Neuron (in vitro differentiated cells): ENCODE data around the gene UHRF1.
A peak's percentile ranks its signal among the peaks of the same experiment; 100 is the strongest.

Source experiments
- H2AFZ ChIP-seq: one replicate; pipeline ENCODE4 v1.6.1; 2013; ENCODE audit warnings: low read depth, mild to moderate bottlenecking, inconsistent platforms, low read length, moderate library complexity
- H3K27me3 ChIP-seq: one replicate; pipeline ENCODE4 v1.6.1; 2013; ENCODE audit warnings: low read length; ENCODE audit not compliant: insufficient read depth
- H3K36me3 ChIP-seq: one replicate; pipeline ENCODE4 v1.6.1; 2013; ENCODE audit warnings: low read length; ENCODE audit not compliant: insufficient read depth
- H3K4me1 ChIP-seq: one replicate; pipeline ENCODE4 v1.6.1; 2013; ENCODE audit warnings: low read length; ENCODE audit not compliant: insufficient read depth
- H3K4me3 ChIP-seq: 2 replicates; pipeline ENCODE4 v1.5.1; 2013; ENCODE audit warnings: mild to moderate bottlenecking, low read length, moderate library complexity
- H3K9me3 ChIP-seq: one replicate; pipeline ENCODE4 v1.6.1; 2013; ENCODE audit warnings: low read length

Gene UHRF1

GRCh38 chr19:4909897-4910593 is 744 bp downstream of the UHRF1 start:
- H3K4me1 ChIP-seq, result peaks cover 18% of the 10 kb centered on the region
- H2AFZ ChIP-seq, result peak overlapping the region; percentile 20
- peak overlapping the region; percentile 77 for H3K4me3 ChIP-seq
- no peaks in the 10 kb centered on the region for H3K27me3 ChIP-seq
- no peaks in the 10 kb centered on the region for H3K9me3 ChIP-seq
- peaks cover 24% of the 10 kb centered on the region for H3K36me3 ChIP-seq

GRCh38 chr19:4910594-4911281 is 1.4 kb downstream of the UHRF1 start:
- H3K36me3 ChIP-seq, result peaks cover 27% of the 10 kb centered on the region
- no peaks in the 10 kb centered on the region for H3K27me3 ChIP-seq
- H3K4me3 ChIP-seq, result peak overlapping the region; percentile 77
- peaks cover 18% of the 10 kb centered on the region for H3K4me1 ChIP-seq
- peak overlapping the region; percentile 20 for H2AFZ ChIP-seq
- H3K9me3 ChIP-seq, result no peaks in the 10 kb centered on the region

- H3K9me3 ChIP-seq, result no peaks in the 10 kb centered on the region
- peaks cover 32% of the 10 kb centered on the region for H3K36me3 ChIP-seq
- H3K4me3 ChIP-seq, result peak overlapping the region; percentile 77
- no peaks in the 10 kb centered on the region for H3K27me3 ChIP-seq
- H3K4me1 ChIP-seq, result peaks cover 18% of the 10 kb centered on the region
- H2AFZ ChIP-seq, result peak overlapping the region; percentile 20
These were observed 2.0 kb downstream of the UHRF1 start for GRCh38 chr19:4911314-4911713.

- no peaks in the 10 kb centered on the region for H3K9me3 ChIP-seq
- peaks cover 37% of the 10 kb centered on the region for H3K36me3 ChIP-seq
- H3K4me3 ChIP-seq, result peak overlapping the region; percentile 77
- peaks cover 18% of the 10 kb centered on the region for H3K4me1 ChIP-seq
- H2AFZ ChIP-seq, result no peak overlapping the region
- H3K27me3 ChIP-seq, result no peaks in the 10 kb centered on the region
These were observed 2.7 kb downstream of the UHRF1 start for GRCh38 chr19:4911786-4912672.

GRCh38 chr19:4913996-4914735 is 4.9 kb downstream of the UHRF1 start:
- Histone ChIP-seq H3K27me3 (no peaks in the 10 kb centered on the region), H3K9me3 (no peaks in the 10 kb centered on the region), H3K4me1 (peaks cover 14% of the 10 kb centered on the region), H2AFZ (no peak overlapping the region), H3K4me3 (no peak overlapping the region), H3K36me3 (peaks cover 45% of the 10 kb centered on the region)

- H3K27me3 ChIP-seq, result no peaks in the 10 kb centered on the region
- no peaks in the 10 kb centered on the region for H3K9me3 ChIP-seq
- no peak overlapping the region for H3K4me3 ChIP-seq
- H3K36me3 ChIP-seq, result peaks cover 46% of the 10 kb centered on the region
- H2AFZ ChIP-seq, result no peak overlapping the region
- peaks cover 14% of the 10 kb centered on the region for H3K4me1 ChIP-seq
These were observed 5.6 kb downstream of the UHRF1 start for GRCh38 chr19:4914736-4915501.

- Histone ChIP-seq H3K27me3 (no peaks in the 10 kb centered on the region), H3K9me3 (no peaks in the 10 kb centered on the region), H3K4me3 (no peak overlapping the region), H3K4me1 (peaks cover 2% of the 10 kb centered on the region), H3K36me3 (peaks cover 59% of the 10 kb centered on the region), H2AFZ (no peak overlapping the region)
These were observed 7.2 kb downstream of the UHRF1 start for GRCh38 chr19:4916292-4917082.

- Histone ChIP-seq H3K4me1 (peaks cover 4% of the 10 kb centered on the region), H3K36me3 (peaks cover 31% of the 10 kb centered on the region), H2AFZ (no peak overlapping the region), H3K27me3 (no peaks in the 10 kb centered on the region), H3K9me3 (no peaks in the 10 kb centered on the region), H3K4me3 (no peak overlapping the region)
These were observed 13.4 kb downstream of the UHRF1 start for GRCh38 chr19:4922530-4923275.

- H3K4me3 ChIP-seq, result no peak overlapping the region
These were observed 14.0 kb downstream of the UHRF1 start for GRCh38 chr19:4923276-4923747.

GRCh38 chr19:4929186-4929585 is 19.9 kb downstream of the UHRF1 start:
- H3K36me3 ChIP-seq, result peaks cover 52% of the 10 kb centered on the region
- peaks cover 5% of the 10 kb centered on the region for H3K9me3 ChIP-seq
- H3K4me1 ChIP-seq, result peaks cover 4% of the 10 kb centered on the region
- H3K4me3 ChIP-seq, result no peak overlapping the region
- H3K27me3 ChIP-seq, result no peaks in the 10 kb centered on the region
- no peak overlapping the region for H2AFZ ChIP-seq

More at GRCh38 chr19:4923276-4923747, 14.0 kb downstream of the UHRF1 start:
- H3K4me1 ChIP-seq, result peaks cover 4% of the 10 kb centered on the region
- H3K27me3 ChIP-seq, result no peaks in the 10 kb centered on the region
- peaks cover 34% of the 10 kb centered on the region for H3K36me3 ChIP-seq
- H2AFZ ChIP-seq, result no peak overlapping the region
- no peaks in the 10 kb centered on the region for H3K9me3 ChIP-seq

GRCh38 chr19:4930664-4931063 is 21.4 kb downstream of the UHRF1 start:
- peaks cover 63% of the 10 kb centered on the region for H3K36me3 ChIP-seq
- H3K4me1 ChIP-seq, result peaks cover 4% of the 10 kb centered on the region
- H3K9me3 ChIP-seq, result peaks cover 5% of the 10 kb centered on the region
- no peak overlapping the region for H3K4me3 ChIP-seq
- H2AFZ ChIP-seq, result no peak overlapping the region
- no peaks in the 10 kb centered on the region for H3K27me3 ChIP-seq
